H1 (cell line): ENCODE data around the gene ESYT2. TPM values are rescaled to one million over a fixed set of nuclear protein-coding genes. Genes with fewer than 3 reads are reported as not detected.

Experiments used
- CTCF ChIA-PET: fragments of 300-600 bp; sonication (Branson Sonifier 250); formaldehyde crosslinking; loops from one replicate; lab custom pipeline; 2021; ENCODE audit not compliant: partially characterized antibody; lab: Charles Lee
- POLR2A ChIA-PET: fragments of 300-600 bp; sonication (Branson Sonifier 250); formaldehyde crosslinking; loops from one replicate; lab custom pipeline; 2021; ENCODE audit warnings: inconsistent platforms; ENCODE audit not compliant: partially characterized antibody; lab: Charles Lee
- DNase-seq, 2 experiments: peaks; one replicate each; pipeline versions ENCODE4 v3.0.0 to v3.0.0-alpha.2; 2010 to 2022; ENCODE audit warnings: low spot score in 2 of 2, low read depth in 1 of 2, mixed read lengths in 1 of 2
- FAIRE-seq: peaks from 2 replicates; lab custom pipeline; 2011; peaks lifted over from hg19 to GRCh38; lab: Jason Lieb, UNC
- H2AFZ ChIP-seq: 2 replicates; pipeline ENCODE4 v1.8.1; 2012; ENCODE audit warnings: low read length, inconsistent platforms
- H2AK5ac ChIP-seq: 2 replicates; pipeline ENCODE4 v1.6.1; 2013; ENCODE audit warnings: low read depth, low read length
- H2BK120ac ChIP-seq: replicated peaks from 2 replicates; pipeline ENCODE3; 2013; ENCODE audit warnings: low read depth, low read length, inconsistent platforms
- H2BK12ac ChIP-seq: 2 replicates; pipeline ENCODE4 v1.6.1; 2013; ENCODE audit warnings: low read depth, low read length
- H2BK15ac ChIP-seq: 2 replicates; pipeline ENCODE4 v1.6.1; 2013; ENCODE audit warnings: low read length
- H2BK20ac ChIP-seq: 2 replicates; pipeline ENCODE4 v1.6.1; 2013; ENCODE audit warnings: low read length
- H2BK5ac ChIP-seq: 2 replicates; pipeline ENCODE4 v1.6.1; 2013; ENCODE audit warnings: low read depth, low read length
- H3K14ac ChIP-seq: 2 replicates; pipeline ENCODE4 v1.6.1; 2013; ENCODE audit warnings: inconsistent platforms; ENCODE audit not compliant: insufficient read length
- H3K18ac ChIP-seq: 2 replicates; pipeline ENCODE4 v1.6.1; 2013; ENCODE audit warnings: low read length; ENCODE audit errors: extremely low read depth
- H3K23ac ChIP-seq: 2 replicates; pipeline ENCODE4 v1.6.1; 2013; ENCODE audit warnings: inconsistent platforms; ENCODE audit not compliant: insufficient read length
- H3K23me2 ChIP-seq: 2 replicates; pipeline ENCODE4 v1.6.1; 2013; ENCODE audit warnings: low read depth, low read length
- H3K27ac ChIP-seq: 2 replicates; pipeline ENCODE4 v1.6.1; 2011; ENCODE audit warnings: low read depth, low read length, inconsistent platforms
- H3K27me3 ChIP-seq, 4 experiments: replicated peaks in 1 of 4; 1 replicate in 1 of 4; 2 replicates in 3 of 4; pipeline versions ENCODE4 v1.6.1 to v1.8.1; 2011 to 2013; ENCODE audit warnings: low read length in 3 of 4, mild to moderate bottlenecking in 3 of 4, inconsistent platforms in 2 of 4, mixed read lengths in 2 of 4, moderate library complexity in 1 of 4; ENCODE audit not compliant: control insufficient read depth in 3 of 4, insufficient read depth in 3 of 4; ENCODE audit errors: extremely low read depth in 1 of 4
- H3K36me3 ChIP-seq, 4 experiments: 2 replicates each; pipeline versions ENCODE4 v1.6.1 to v1.8.1; 2011 to 2013; ENCODE audit warnings: mild to moderate bottlenecking in 4 of 4, low read length in 3 of 4, moderate library complexity in 2 of 4, control low read depth in 1 of 4, inconsistent platforms in 1 of 4; ENCODE audit not compliant: insufficient read depth in 4 of 4, control insufficient read depth in 2 of 4
- H3K4ac ChIP-seq: replicated peaks from 2 replicates; pipeline ENCODE3; 2013; ENCODE audit warnings: low read length, low read depth, mixed read lengths, inconsistent platforms; ENCODE audit not compliant: insufficient read length
- H3K4me1 ChIP-seq, 4 experiments: replicated peaks in 1 of 4; 1 replicate in 1 of 4; 2 replicates in 3 of 4; pipeline versions ENCODE4 v1.6.1 to v1.8.1; 2011 to 2013; ENCODE audit warnings: low read length in 3 of 4, inconsistent platforms in 2 of 4, mixed read lengths in 1 of 4; ENCODE audit not compliant: insufficient read depth in 4 of 4, control insufficient read depth in 3 of 4
- H3K4me2 ChIP-seq, 2 experiments: 2 replicates each; pipeline versions ENCODE4 v1.6.1 to v1.8.1; 2011 to 2013; ENCODE audit warnings: low read depth in 2 of 2, low read length in 2 of 2, control low read depth in 1 of 2, inconsistent platforms in 1 of 2, mild to moderate bottlenecking in 1 of 2; ENCODE audit not compliant: insufficient read depth in 1 of 2
- H3K4me3 ChIP-seq, 4 experiments: fragments of 200-600, 300-600 bp in 1 of 4; sonication (generic), shearing (Covaris generic), sonication (Bioruptor Twin) in 1 of 4; 2 replicates each; pipeline versions ENCODE4 v1.5.1 to v1.8.1; 2011 to 2016; ENCODE audit warnings: low read length in 4 of 4, low read depth in 3 of 4, control low read depth in 2 of 4, inconsistent platforms in 2 of 4, mild to moderate bottlenecking in 2 of 4, mixed read lengths in 1 of 4, moderate library complexity in 1 of 4; ENCODE audit not compliant: insufficient read depth in 2 of 4; ENCODE audit errors: extremely low read depth in 1 of 4
- H3K56ac ChIP-seq: replicated peaks from 2 replicates; pipeline ENCODE3; 2013; ENCODE audit warnings: low read depth, mild to moderate bottlenecking, mixed read lengths, low read length, inconsistent platforms; ENCODE audit not compliant: insufficient read length
- H3K79me1 ChIP-seq: 2 replicates; pipeline ENCODE4 v1.6.1; 2013; ENCODE audit warnings: low read depth, low read length, control low read depth
- H3K79me2 ChIP-seq, 2 experiments: 2 replicates each; pipeline versions ENCODE4 v1.6.1 to v1.8.1; 2012 to 2013; ENCODE audit warnings: low read length in 2 of 2, mild to moderate bottlenecking in 2 of 2, inconsistent platforms in 1 of 2; ENCODE audit not compliant: insufficient read depth in 2 of 2, control insufficient read depth in 1 of 2
- H3K9ac ChIP-seq, 4 experiments: replicated peaks in 1 of 4; 1 replicate in 1 of 4; 2 replicates in 3 of 4; pipeline versions ENCODE4 v1.6.1 to v1.8.1; 2011 to 2013; ENCODE audit warnings: low read depth in 3 of 4, low read length in 3 of 4, control low read depth in 2 of 4, mild to moderate bottlenecking in 2 of 4, moderate library complexity in 2 of 4, inconsistent platforms in 1 of 4; ENCODE audit errors: extremely low read depth in 1 of 4
- H3K9me3 ChIP-seq, 2 experiments: 2 replicates each; pipeline versions ENCODE4 v1.6.1 to v1.8.1; 2012 to 2013; ENCODE audit warnings: mild to moderate bottlenecking in 2 of 2, moderate library complexity in 2 of 2, control low read depth in 1 of 2, inconsistent platforms in 1 of 2, low read depth in 1 of 2, low read length in 1 of 2, mixed read lengths in 1 of 2; ENCODE audit not compliant: insufficient read depth in 2 of 2
- H4K20me1 ChIP-seq, 2 experiments: replicated peaks in 1 of 2; 2 replicates each; pipeline versions ENCODE3 to v1.8.1; 2011 to 2013; ENCODE audit warnings: inconsistent platforms in 2 of 2, low read length in 2 of 2, mild to moderate bottlenecking in 1 of 2; ENCODE audit not compliant: insufficient read depth in 2 of 2, control insufficient read depth in 1 of 2
- H4K5ac ChIP-seq: 2 replicates; pipeline ENCODE4 v1.6.1; 2013; ENCODE audit warnings: low read length, low read depth, mixed read lengths, inconsistent platforms; ENCODE audit not compliant: insufficient read length
- H4K8ac ChIP-seq: 2 replicates; pipeline ENCODE4 v1.8.0; 2013; ENCODE audit warnings: mild to moderate bottlenecking, moderate library complexity, low read length, inconsistent platforms; ENCODE audit not compliant: insufficient read depth; ENCODE audit errors: extremely low read depth
- H4K91ac ChIP-seq: replicated peaks from 2 replicates; pipeline ENCODE3; 2013; ENCODE audit warnings: low read length, mixed read lengths, inconsistent platforms; ENCODE audit not compliant: insufficient read length
- WGBS, 2 experiments: shearing (Covaris generic) in 1 of 2; methylation state at CpG; one replicate each; pipeline versions ENCODE4 v1.1.6 to v1.1.7; 2013 to 2015; ENCODE audit warnings: low lambda C conversion rate in 2 of 2, mixed read lengths in 2 of 2, inconsistent platforms in 1 of 2, low coverage in 1 of 2, missing lambda C conversion rate in 1 of 2; ENCODE audit not compliant: insufficient replicate concordance in 2 of 2, insufficient coverage in 1 of 2, insufficient read length in 1 of 2; ENCODE audit errors: extremely low coverage in 1 of 2, missing lambda C conversion rate in 1 of 2; 5-methylcytosine and 5-hydroxymethylcytosine counted together
- polyA plus RNA-seq, 7 experiments: library from polyadenylated mRNA; depleted of rRNA in 3 of 7; stranded (reverse) in 5 of 7; unstranded in 2 of 7; fragments of >200 nt in 5 of 7; fragments of 200-250 nt in 2 of 7; gene quantifications; 1 replicate in 5 of 7; 2 replicates in 1 of 7; 4 replicates in 1 of 7; pipeline versions ENCODE4 v1.2.1 to v1.2.3, GENCODE V29; 2011 to 2013; ENCODE audit warnings: missing spikeins in 2 of 7, mixed read lengths in 2 of 7
- total RNA-seq: library from RNA; stranded (reverse); fragmentation: NEBNext Ultra II Directional; extraction: Animal tissue kit (Norgen Biotek cat#: 25700); gene quantifications from 2 replicates; pipeline ENCODE4 v1.2.1, GENCODE V29; 2021

ESYT2 gene
- total and polyA plus RNA-seq, 2 of the 8 experiments (the other 6 are each of a cell fraction or from before 2014, with no cell fraction given) = 27.0 to 37.5 TPM

- H4K20me1 ChIP-seq = peaks cover 9% of the 10 kb centered on the region in 2 experiments
- no peak overlapping the region for H3K4ac ChIP-seq
- H3K14ac ChIP-seq = no peak overlapping the region
- no peak overlapping the region for H2BK20ac ChIP-seq
- H2BK15ac ChIP-seq = no peak overlapping the region
- H3K79me2 ChIP-seq = peaks cover 8 to 17% of the 10 kb centered on the region in 2 experiments
- H3K23me2 ChIP-seq = peaks cover 8% of the 10 kb centered on the region
- no peak overlapping the region for H4K8ac ChIP-seq
- H3K27ac ChIP-seq = no peak overlapping the region
- FAIRE-seq = no peak
- H4K5ac ChIP-seq = no peak overlapping the region
- no peak overlapping the region for H2BK120ac ChIP-seq
- H3K9me3 ChIP-seq = no peaks in the 10 kb centered on the region
- no peak overlapping the region for H3K4me3 ChIP-seq
- no peak overlapping the region for H2AFZ ChIP-seq
- H3K23ac ChIP-seq = no peak overlapping the region
- no peak overlapping the region for H4K91ac ChIP-seq
- no peak overlapping the region for H3K9ac ChIP-seq
- H2BK5ac ChIP-seq = no peak overlapping the region
- peaks cover 3% of the 10 kb centered on the region; the same call in 1 of the 2 replicates for H3K79me1 ChIP-seq
- H3K4me1 ChIP-seq = peaks cover 0 to 4% (median 2%) of the 10 kb centered on the region in 4 experiments; a peak in 3 of 7 replicates
- H3K36me3 ChIP-seq = no peaks in the 10 kb centered on the region
- 89% methylated on average over 6 of the region's 6 CpGs; no CpG with 5 or more reads in 1 of the 2 experiments for WGBS, 2 experiments
- H3K4me2 ChIP-seq = no peak overlapping the region
- no peak overlapping the region for H2BK12ac ChIP-seq
- H3K27me3 ChIP-seq = no peaks in the 10 kb centered on the region
- H3K18ac ChIP-seq = no peak overlapping the region
- no peak overlapping the region for H2AK5ac ChIP-seq
- no peak overlapping the region for H3K56ac ChIP-seq
- no peak for DNase-seq
- ChIA-PET POLR2A (interaction anchor here (0.6 to 1.4 kb wide), 3 partner anchors 12 to 362 kb away, joined by 3 to 4 read pairs (median 3); no protein-coding TSS in a partner anchor), CTCF (interaction anchor here (1.3 kb wide), 1 partner anchor 145 kb away, joined by 4 read pairs; no protein-coding TSS in a partner anchor)
Measured at GRCh38 chr7:158831738-158832091, 2.4 kb upstream of the ESYT2 start.
